OCI-LY7 (cell line): ENCODE data around the gene ERP27.

Experiments used
- CTCF ChIP-seq: fragments of 200-600 bp; sonication (generic); conservative IDR thresholded peaks from 2 replicates; pipeline ENCODE4 v1.5.1; 2014; ENCODE audit warnings: mild to moderate bottlenecking, antibody characterized with exemption, low read length, moderate library complexity, mixed read lengths
- EZH2phosphoT487 ChIP-seq: fragments of 200-600 bp; sonication (generic); IDR thresholded peaks from 2 replicates; pipeline ENCODE4 v1.6.1; 2018; ENCODE audit warnings: low read depth, borderline replicate concordance, mild to moderate bottlenecking, mixed run types, antibody characterized with exemption, low read length, moderate library complexity, mixed read lengths

- TF ChIP-seq CTCF (no peak), EZH2phosphoT487 (no peak)
These were observed 7.0 kb downstream of the ERP27 start for GRCh38 chr12:14931359-14931758.
